Natural killer cell (primary cell): ENCODE data around the gene TAB2. TPM values are rescaled to one million over a fixed set of nuclear protein-coding genes. Genes with fewer than 3 reads are reported as not detected.

Source experiments
- ATAC-seq, 3 donors: fragments of 150-1000 bp in 2 of 3; fragments of 200-7000 bp in 1 of 3; cut with Tn5 transposase; 1 replicate in 1 of 3; 2 replicates in 2 of 3; pipeline ENCODE4 v1.10.0; 2021; ENCODE audit warnings: mild to moderate bottlenecking in 2 of 3, moderate library complexity in 2 of 3
- DNase-seq, 2 donors: peaks; one replicate each; pipeline versions ENCODE4 v3.0.0 to v3.0.0-alpha.2; 2013 to 2021; ENCODE audit warnings: mixed read lengths in 1 of 2
- H3K27ac ChIP-seq: one replicate; pipeline ENCODE4 v1.5.1; 2013; ENCODE audit warnings: mild to moderate bottlenecking, low read length
- H3K27me3 ChIP-seq: one replicate; pipeline ENCODE4 v1.6.1; 2013; ENCODE audit warnings: low read length; ENCODE audit not compliant: control insufficient read depth, insufficient read depth
- H3K36me3 ChIP-seq: one replicate; pipeline ENCODE4 v1.6.1; 2013; ENCODE audit warnings: low read length; ENCODE audit not compliant: control insufficient read depth, insufficient read depth
- H3K4me1 ChIP-seq: one replicate; pipeline ENCODE4 v1.6.1; 2013; ENCODE audit warnings: low read length; ENCODE audit not compliant: control insufficient read depth, insufficient read depth
- H3K4me3 ChIP-seq: one replicate; pipeline ENCODE4 v1.5.1; 2013; ENCODE audit warnings: low read length
- H3K9me3 ChIP-seq: one replicate; pipeline ENCODE4 v1.6.1; 2013; ENCODE audit warnings: low read length; ENCODE audit not compliant: control insufficient read depth, insufficient read depth
- H3K27ac Mint-ChIP-seq, 2 donors: one replicate each; pipeline ENCODE4 v1.8.0; 2022; ENCODE audit warnings: mild to moderate bottlenecking in 2 of 2, mixed read lengths in 2 of 2, moderate library complexity in 1 of 2
- H3K27me3 Mint-ChIP-seq, 2 donors: one replicate each; pipeline ENCODE4 v1.8.0; 2022; ENCODE audit warnings: low read depth in 2 of 2, mixed read lengths in 2 of 2
- H3K36me3 Mint-ChIP-seq: one replicate; pipeline ENCODE4 v1.8.0; 2022; ENCODE audit warnings: mixed read lengths
- H3K4me1 Mint-ChIP-seq, 2 donors: one replicate each; pipeline ENCODE4 v1.8.0; 2022; ENCODE audit warnings: mixed read lengths in 2 of 2
- H3K4me3 Mint-ChIP-seq: one replicate; pipeline ENCODE4 v1.8.0; 2022; ENCODE audit warnings: mild to moderate bottlenecking, moderate library complexity, mixed read lengths
- H3K9me3 Mint-ChIP-seq, 2 donors: one replicate each; pipeline ENCODE4 v1.8.0; 2022; ENCODE audit warnings: mixed read lengths in 2 of 2
- WGBS: methylation state at CpG from one replicate; pipeline ENCODE4 v1.1.7; 2013; ENCODE audit warnings: missing lambda C conversion rate; ENCODE audit not compliant: insufficient coverage; 5-methylcytosine and 5-hydroxymethylcytosine counted together
- intact Hi-C: fragments of 100-400 bp; cut with micrococcal nuclease; formaldehyde crosslinking; loops from one replicate; pipeline ENCODE4 v1.14.2; 2022
- total RNA-seq, 4 donors: library from RNA; stranded (reverse); fragments of 120-200 nt in 1 of 4; gene quantifications; one replicate each; pipeline versions ENCODE4 v1.2.3 to v1.2.4, GENCODE V29; 2013 to 2022
- TF ChIP-seq, protein P1 (sequence below): fragments of 200-600 bp; IDR thresholded peaks from one replicate; pipeline ENCODE4 v1.8.0; 2022; ENCODE audit warnings: antibody characterized with exemption

TAB2 gene
- total RNA-seq, 3 donors from 2014 or later (not counting 1 experiment from before 2014, with no cell fraction given): 65.7 to 74.9 (median 68.9) TPM

DNA sequence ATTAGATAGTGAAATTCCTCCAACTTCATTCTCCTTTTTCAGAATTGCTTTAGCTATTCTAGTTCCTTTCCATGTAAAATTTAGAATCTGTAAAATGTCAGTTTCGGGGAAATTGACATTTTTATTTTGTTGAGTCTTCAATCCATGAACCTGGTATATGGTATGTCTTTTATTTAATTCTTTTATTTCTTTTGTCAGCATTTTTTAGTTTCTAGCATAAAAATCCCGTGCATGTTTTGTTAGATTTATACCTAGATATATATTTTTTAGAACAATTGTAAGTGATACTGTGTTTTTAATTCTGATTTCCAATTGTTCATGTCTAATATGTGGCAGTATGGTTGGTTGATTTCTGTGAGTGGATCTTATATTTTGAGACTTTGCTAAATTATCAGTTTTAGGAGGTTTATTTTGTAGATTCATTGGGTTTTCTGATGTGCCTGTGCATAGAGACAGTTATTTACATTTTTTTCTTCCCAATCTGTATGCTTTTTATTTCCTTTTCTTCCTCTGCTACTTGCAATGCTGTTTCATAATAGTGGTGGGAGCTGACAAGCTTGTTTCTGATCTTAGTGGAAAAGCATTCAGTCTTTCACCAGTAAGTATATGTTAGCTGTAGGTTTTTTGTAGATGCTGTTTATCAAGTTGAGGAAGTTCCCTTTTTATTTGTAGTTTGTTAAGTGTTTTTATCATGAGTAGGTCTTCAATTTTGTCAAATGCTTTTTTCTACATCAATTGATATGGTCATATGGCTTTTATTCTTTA lies 13.7 kb downstream of the TAB2 start:
- intact Hi-C loops: no loop called here

DNA sequence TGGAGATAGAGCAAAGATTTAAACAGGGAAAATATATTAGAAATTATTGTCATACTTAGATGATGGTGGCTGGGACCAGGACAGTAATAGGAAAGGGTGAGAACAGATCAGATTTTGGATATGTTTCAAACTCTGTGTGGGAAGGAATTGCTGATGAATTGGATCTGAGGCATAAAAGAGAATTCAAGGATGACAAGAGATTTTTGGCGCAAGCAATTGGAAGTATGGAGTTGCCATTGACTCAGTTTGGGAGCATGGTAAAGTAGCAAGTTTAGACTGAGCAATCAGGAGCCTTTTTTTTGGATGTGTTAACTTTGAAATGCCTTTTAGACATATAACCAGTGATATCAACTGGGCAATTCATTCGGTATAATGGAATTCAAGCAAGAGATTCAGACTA lies 14.4 kb downstream of the TAB2 start:
- Histone ChIP-seq H3K4me1 (no peaks in the 10 kb centered on the region), H3K27ac (no peak overlapping the region), H3K36me3 (no peaks in the 10 kb centered on the region), H3K4me3 (no peak overlapping the region), H3K9me3 (no peaks in the 10 kb centered on the region), H3K27me3 (no peaks in the 10 kb centered on the region)
- TF ChIP-seq, protein P1, sequence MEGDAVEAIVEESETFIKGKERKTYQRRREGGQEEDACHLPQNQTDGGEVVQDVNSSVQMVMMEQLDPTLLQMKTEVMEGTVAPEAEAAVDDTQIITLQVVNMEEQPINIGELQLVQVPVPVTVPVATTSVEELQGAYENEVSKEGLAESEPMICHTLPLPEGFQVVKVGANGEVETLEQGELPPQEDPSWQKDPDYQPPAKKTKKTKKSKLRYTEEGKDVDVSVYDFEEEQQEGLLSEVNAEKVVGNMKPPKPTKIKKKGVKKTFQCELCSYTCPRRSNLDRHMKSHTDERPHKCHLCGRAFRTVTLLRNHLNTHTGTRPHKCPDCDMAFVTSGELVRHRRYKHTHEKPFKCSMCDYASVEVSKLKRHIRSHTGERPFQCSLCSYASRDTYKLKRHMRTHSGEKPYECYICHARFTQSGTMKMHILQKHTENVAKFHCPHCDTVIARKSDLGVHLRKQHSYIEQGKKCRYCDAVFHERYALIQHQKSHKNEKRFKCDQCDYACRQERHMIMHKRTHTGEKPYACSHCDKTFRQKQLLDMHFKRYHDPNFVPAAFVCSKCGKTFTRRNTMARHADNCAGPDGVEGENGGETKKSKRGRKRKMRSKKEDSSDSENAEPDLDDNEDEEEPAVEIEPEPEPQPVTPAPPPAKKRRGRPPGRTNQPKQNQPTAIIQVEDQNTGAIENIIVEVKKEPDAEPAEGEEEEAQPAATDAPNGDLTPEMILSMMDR: no peak
- no peak for DNase-seq
- Mint-ChIP-seq H3K27me3 (no peaks in the 10 kb centered on the region), H3K4me1 (peaks cover 76 to 78% of the 10 kb centered on the region in 2 donors), H3K36me3 (no peaks in the 10 kb centered on the region), H3K9me3 (no peaks in the 10 kb centered on the region), H3K27ac (peak overlapping the region in 1 of 2 donors; percentile 6), H3K4me3 (peak overlapping the region; percentile 26)
- 87% methylated on average over 2 of the region's 2 CpGs for WGBS
- intact Hi-C loops: no loop called here
- ATAC-seq: no peak

More for the DNA sequence above, 13.7 kb downstream of the TAB2 start:
- TF ChIP-seq, protein P1: no peak
- no peaks in the 10 kb centered on the region for H3K4me1 ChIP-seq
- Mint-ChIP-seq H3K36me3 (no peaks in the 10 kb centered on the region), H3K9me3 (no peaks in the 10 kb centered on the region), H3K4me1 (peaks cover 73 to 75% of the 10 kb centered on the region in 2 donors), H3K4me3 (peak overlapping the region; percentile 26), H3K27me3 (no peaks in the 10 kb centered on the region), H3K27ac (peak overlapping the region; percentile 1 to 6)
- H3K27ac ChIP-seq: no peak overlapping the region
- WGBS: no CpG with 5 or more reads among the region's 2 CpGs
- DNase-seq (no peak), ATAC-seq (no peak)
- H3K9me3 ChIP-seq: no peaks in the 10 kb centered on the region
- no peak overlapping the region for H3K4me3 ChIP-seq
- H3K36me3 ChIP-seq: no peaks in the 10 kb centered on the region
- H3K27me3 ChIP-seq: no peaks in the 10 kb centered on the region

DNA sequence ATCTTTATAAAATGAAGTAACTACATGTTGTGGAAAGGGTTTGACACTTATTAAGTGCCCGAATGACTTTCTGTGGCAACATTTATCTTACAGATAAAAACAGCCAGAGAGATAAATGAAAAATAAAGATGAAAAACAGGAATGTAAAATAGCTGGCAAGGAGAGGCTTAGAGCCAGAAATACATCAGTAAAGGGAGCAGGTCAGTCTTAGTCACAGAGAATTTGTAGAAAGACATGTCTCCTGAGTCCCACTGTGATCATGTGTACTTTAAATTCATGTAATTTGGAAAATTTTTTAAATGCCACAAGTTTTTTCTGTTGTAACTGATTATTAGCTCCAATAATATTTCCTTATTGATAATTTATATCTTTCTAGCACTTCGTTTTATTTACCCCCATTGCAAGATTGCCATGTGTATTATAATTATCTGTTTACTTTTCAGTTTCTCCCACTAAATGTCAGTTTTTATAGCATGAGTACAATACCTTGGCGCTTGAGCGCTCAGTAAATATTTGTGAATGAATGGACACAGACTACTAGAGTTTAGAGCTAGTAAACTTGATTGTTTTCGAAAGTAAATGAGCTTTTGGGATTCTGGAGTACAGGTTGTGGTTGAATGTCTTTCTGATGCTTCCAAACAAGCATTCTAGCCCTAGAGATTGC lies 15.2 kb downstream of the TAB2 start:
- intact Hi-C loops: no loop called here
- Mint-ChIP-seq H3K36me3 (no peaks in the 10 kb centered on the region), H3K27ac (no peak overlapping the region), H3K4me3 (no peak overlapping the region), H3K27me3 (no peaks in the 10 kb centered on the region), H3K9me3 (no peaks in the 10 kb centered on the region), H3K4me1 (peaks cover 80 to 82% of the 10 kb centered on the region in 2 donors)
- Histone ChIP-seq H3K36me3 (no peaks in the 10 kb centered on the region), H3K4me3 (no peak overlapping the region), H3K27ac (no peak overlapping the region), H3K27me3 (no peaks in the 10 kb centered on the region), H3K9me3 (no peaks in the 10 kb centered on the region), H3K4me1 (no peaks in the 10 kb centered on the region)
- ATAC-seq (no peak), DNase-seq (no peak)
- TF ChIP-seq, protein P1: no peak
- 93% methylated on average over 4 of the region's 5 CpGs for WGBS
